Skeletal muscle cell (primary cell): ENCODE results near the gene VSTM2L.
"Not testable (repeated sequence)": the region's sequence is repeated elsewhere in the genome, so short reads cannot be mapped to it uniquely, and the experiment has no call there.

Source experiments
- DNase-seq: peaks from one replicate; pipeline ENCODE4 v3.0.0-alpha.2; 2010; ENCODE audit warnings: low read depth
- H3K4me3 ChIP-seq: 2 replicates; pipeline ENCODE4 v1.5.1; 2011; ENCODE audit warnings: low read depth, mild to moderate bottlenecking, control low read depth, low read length, moderate library complexity

VSTM2L gene

DNA sequence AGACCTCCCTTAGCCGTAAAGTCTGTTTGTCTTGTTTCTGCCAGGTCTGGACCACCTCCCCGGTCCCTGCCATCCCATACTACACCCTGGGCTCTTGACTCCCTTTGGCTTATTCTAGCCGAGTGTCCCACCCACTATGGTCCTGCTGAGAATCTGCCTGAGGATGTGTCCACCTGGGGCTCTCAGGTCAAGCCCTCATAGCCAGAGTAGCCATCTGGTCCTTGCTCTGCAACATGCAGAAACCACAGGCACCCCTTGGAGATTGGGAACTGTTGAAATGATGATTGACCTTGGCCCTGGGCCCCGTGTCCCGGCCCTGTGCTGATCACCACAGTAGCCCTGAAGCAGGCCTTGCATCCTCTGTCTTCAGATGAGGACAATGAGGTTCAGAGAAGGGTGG, 44.0 kb downstream of the VSTM2L start:
- H3K4me3 ChIP-seq: no peak overlapping the region
- DNase-seq: no peak

DNA sequence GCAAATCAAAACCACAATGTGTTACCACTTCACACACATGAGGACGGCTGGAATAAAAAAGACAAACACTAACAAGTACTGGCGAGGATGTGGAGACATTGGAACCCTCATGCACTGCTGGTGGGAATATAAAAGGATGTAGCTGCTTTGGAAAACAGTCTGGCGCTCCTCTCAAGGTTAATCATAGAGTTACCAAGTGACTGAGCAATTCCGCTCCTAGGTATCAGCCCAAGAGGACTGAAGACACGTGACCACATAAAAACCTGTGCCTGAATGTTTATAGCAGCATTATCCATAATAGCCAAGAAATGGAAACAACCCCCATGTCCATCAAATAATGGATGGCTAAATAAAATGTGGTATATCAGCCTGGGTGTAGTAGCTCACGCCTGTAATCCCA, 45.0 kb downstream of the VSTM2L start:
- no peak overlapping the region for H3K4me3 ChIP-seq
- DNase-seq: no peak

DNA sequence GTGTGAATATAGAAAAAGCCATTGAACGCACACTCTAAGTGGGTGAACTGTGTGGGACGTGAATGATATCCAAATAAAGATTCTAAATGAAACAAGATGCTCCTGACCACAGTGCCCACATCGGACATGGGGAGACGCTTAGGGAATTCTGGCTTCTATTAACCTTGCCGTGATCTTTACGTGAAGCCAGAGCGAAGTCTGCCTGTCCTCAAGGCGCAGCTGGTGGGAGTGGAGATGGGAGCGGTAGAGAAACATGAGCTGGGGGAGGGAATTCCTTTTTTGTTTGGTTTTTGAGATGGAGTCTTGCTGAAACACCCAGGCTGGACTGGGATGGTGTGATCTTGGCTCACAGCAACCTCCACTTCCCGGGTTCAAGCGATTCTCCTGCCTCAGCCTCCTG, 46.0 kb downstream of the VSTM2L start:
- H3K4me3 ChIP-seq: no peak overlapping the region
- no peak for DNase-seq

DNA sequence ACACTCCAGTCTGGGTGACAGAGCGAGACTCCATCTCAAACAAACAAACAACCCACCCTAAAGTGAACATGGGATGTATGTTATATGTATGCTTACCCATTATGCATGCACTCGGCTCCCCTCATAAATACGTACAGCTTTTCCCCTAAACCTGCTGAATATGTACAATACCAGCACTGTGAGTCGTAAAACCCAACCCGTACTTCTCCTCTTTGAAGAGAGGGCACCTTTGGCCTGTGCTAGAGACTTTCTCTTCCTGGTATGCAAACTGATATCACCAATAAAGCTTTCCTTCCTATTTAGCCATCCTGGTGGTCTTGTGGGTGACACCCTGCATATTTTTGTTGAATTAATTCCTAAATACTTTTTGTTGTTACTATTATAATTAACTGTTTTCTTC, 51.3 kb downstream of the VSTM2L start:
- H3K4me3 ChIP-seq: no peak overlapping the region

DNA sequence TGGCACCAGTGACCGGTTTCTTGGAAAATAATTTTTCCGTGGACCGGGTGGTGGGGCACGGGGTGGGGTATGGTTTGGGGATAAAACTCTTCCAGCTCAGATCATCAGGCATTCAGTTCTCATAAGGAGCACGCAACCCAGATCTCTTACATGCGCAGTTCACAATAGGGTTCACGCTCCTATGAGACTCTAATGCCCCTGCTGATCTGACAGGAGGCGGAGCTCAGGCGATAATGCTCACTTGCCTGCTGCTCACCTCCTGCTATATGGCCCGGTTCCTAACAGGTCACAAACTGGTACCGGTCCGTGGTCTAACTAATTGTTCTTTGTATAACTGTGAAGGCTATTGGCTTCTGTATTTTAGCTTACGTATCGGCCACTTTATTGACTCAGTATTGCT, 51.7 kb downstream of the VSTM2L start:
- DNase-seq: no peak

More for the DNA sequence above, 51.3 kb downstream of the VSTM2L start:
- DNase-seq: no peak

DNA sequence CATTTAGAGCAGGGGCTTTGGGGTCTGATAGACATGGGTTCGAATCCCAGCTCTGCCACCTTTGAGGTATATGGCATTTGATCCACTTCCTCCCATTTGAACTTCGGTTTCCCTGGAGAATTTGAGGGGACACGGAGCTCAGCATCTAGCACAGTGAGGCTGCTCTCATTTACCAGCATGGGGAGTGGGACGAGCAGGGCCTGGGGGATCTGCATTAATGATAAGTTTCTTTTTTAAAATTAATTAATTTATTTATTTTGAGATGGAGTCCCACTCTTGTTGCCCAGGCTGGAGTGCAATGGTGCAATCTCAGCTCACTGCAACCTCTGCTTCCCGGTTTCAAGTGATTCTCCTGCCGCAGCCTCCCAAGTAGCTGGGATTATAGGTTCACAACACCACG, 52.6 kb downstream of the VSTM2L start:
- no peak for DNase-seq
- H3K4me3 ChIP-seq: no peak overlapping the region

More for the DNA sequence above, 51.7 kb downstream of the VSTM2L start:
- no peak overlapping the region for H3K4me3 ChIP-seq

DNA sequence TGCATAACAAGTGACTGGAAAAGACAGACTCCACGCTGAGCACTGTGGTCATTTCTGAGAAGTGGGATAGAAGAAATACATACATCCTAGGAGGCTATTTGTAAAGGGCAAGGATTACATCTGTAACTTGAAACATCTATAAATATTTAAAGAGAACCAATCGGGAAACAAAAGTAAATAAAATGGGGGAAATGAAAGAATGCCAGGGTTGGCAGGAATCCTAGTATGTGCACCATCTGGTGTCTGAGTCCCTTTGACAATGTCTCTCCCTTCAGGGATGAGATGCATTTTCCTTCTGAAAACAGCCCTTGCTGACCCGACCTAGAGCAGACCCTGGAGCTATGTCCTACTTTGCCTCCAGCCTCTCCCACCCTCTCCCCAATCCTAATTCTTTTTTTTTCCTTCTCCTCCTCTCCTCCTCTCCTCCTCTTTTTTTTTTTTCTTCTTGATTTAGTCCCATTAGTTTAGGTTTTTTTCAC, 53.2 kb downstream of the VSTM2L start:
- no peak overlapping the region for H3K4me3 ChIP-seq
- DNase-seq: no peak

DNA sequence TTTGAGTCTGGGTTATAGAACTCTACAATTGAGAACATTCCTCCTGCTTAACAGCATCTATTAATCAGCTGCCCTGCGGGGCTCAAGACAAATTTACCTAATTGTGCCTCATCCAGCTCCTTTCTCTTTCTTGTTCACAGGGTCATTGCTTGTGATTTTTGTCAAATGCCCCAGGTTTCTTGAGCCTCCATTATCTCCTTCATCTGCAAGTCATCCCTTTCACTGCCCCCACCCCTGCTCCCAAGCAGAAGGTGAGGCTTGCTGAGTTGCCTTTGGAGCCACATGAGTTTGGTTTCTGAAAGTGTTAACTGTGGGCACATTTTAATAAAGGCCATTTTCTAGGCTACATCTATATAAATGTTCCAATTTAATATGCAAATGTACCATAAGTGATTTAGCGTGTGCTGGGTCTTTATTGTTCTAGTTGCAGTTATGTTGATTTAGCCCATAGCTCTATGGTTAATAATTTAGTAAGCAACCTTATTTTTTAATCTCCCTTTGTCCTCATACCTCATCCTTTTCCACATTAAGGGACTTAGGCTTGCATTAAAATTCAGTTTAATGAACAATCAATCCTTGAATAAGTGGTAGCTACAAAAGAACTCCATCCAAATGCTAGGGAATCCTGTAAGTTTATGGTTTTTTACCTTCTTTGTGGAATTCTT, 56.1 kb downstream of the VSTM2L start:
- no peak for DNase-seq
- H3K4me3 ChIP-seq: no peak overlapping the region

DNA sequence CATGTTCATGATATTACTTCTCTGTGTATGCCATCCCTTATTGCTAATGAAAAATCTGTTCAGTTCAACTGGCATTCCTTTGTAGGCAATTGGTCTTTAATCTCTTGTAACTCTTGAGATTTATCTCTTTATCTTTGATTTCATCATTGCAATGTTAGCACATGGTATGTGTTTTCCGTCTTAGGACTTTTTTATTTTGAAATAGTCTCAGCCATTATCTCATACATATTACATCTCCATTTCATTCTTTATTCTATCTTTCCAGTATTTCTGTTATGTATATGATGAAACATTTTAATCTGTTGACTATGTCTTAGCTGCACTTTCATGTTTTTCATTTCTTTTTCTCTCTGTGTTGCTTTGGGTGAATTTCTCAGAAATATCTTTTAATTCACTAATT, 58.1 kb downstream of the VSTM2L start:
- no peak for DNase-seq

DNA sequence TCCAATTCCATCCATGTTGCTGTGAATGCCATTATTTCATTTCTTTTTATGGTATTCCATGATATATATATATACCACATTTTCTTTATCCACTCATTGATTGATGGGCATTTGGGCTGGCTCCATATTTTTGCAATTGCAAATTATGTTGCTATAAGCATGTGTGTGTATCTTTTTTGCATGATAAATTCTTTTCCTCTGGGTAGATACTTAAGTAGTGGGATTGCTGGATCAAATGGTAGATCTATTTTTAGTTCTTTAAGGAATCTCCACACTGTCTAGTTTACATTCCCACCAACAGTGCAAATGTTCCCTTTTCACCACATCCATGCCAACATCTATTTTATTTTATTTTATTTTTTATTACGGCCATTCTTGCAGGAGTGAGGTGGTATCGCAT, 60.6 kb downstream of the VSTM2L start:
- not testable (repeated sequence) for H3K4me3 ChIP-seq

More for the DNA sequence above, 58.1 kb downstream of the VSTM2L start:
- no peak overlapping the region for H3K4me3 ChIP-seq

DNA sequence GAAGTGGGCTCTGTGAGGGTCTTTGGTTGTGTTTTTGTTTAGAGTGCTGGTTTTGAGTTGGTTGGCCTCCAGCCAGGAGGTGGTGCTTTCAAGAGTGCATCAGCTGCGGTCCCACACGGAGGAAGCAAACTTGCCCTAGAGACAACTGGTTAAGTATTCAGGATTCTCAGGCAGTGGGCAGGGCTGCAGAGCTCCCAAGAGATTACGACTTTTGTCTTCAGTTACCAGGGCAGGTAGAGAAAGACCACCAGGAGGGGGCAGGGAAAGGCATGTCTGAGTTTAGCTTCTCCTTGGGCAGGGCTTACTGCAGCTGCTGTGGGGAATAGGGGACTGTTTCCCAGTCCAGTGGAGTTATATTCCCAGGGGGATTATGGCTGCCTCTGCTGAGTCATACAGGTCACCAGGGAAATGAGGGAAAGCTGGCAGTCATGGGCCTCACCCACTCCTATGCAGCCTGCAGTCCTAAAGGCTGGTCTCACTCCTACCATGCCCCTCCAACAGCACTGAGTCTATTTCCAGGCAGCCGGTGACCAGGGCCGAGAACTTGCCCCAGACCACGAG, 66.0 kb downstream of the VSTM2L start:
- no peak overlapping the region for H3K4me3 ChIP-seq
- DNase-seq: no peak

More for the DNA sequence above, 60.6 kb downstream of the VSTM2L start:
- DNase-seq: not testable (repeated sequence)

DNA sequence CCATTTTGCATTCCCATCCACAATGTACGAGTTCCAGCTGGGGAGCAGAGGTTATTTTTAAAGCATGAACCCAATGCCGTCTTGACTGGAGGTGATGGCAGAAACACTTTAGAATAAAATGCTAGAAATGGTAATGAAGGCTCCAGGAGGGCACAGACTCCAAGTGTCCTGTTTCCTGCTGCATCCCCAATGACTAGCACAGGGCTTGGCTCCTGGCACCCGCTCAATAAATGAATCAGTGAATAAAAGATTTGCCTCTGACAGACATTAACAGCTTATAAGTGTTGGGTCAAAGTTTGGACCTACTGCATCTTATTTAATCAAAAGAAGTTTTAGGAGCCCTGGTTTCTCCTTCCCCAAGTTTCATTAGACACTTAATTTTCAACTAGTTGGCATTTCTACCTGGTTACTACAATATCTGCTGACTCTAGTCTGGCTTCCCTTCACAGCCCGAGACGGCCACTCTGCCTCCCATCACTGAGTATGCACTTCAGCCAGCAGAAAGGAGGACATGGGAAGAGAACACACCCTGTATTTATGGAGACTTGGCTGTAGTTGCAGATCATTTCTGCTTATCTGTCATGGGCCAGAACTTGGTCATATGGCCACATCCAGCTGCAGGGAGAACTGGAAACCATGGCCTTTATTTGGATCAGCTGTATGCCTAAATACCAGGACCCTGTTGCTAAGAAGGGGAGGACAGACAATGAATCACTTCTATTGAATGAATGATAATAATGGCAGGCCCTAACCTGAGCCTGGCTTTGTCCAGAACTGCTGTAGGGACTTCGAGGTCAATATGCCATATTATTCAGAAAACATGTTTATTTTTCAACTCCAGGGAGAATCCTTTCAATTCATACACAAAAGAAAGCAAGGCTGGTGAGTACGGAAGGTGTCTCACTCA, 67.3 kb downstream of the VSTM2L start:
- H3K4me3 ChIP-seq: no peak overlapping the region
- no peak for DNase-seq

DNA sequence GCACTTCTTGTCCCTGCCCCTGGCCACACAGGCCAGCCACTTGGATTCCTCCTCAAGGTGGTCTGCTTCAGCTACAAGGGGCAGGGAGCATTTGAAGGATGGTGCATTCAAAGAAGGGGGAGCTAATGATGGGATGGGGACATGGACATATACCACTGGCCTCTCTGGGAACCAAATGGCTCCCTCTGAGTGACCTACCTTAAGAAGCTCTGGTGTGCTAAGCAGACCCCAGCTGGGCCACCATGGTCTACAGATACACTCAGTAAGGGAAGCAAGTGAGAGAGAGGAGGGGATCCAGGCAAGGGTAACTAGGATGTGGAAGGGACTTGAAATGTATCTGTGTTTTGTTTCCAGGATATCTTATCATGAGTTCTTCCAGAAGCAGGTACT, 67.9 kb downstream of the VSTM2L start:
- DNase-seq: no peak

DNA sequence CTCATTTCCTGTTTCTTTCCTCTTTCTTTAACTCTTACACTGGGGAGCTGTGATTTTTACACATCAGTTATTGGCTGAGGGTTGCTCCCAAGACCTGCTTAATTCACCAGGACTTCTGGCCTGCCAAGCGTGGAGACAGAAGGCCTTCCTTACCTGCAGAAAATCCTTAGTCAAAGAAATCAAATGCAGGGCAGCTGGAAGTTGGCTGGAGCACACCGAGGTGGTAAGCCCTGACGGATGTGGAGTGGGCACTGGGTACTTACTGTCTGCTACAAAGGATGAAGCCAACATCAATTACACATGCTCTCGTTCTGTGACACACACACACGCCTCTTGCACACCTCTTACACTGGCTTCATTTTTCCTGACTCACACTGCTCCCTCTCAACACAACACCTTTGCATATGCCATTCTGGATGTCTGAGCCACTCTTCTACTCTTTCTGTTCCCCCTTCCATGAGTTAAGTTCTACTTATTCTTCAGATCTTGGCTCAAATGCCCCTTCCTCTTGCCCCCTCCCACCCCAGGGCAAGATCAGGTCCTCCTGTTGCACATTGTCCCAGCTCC, 68.7 kb downstream of the VSTM2L start:
- no peak for DNase-seq
- H3K4me3 ChIP-seq: no peak overlapping the region

More for the DNA sequence above, 67.9 kb downstream of the VSTM2L start:
- no peak overlapping the region for H3K4me3 ChIP-seq

DNA sequence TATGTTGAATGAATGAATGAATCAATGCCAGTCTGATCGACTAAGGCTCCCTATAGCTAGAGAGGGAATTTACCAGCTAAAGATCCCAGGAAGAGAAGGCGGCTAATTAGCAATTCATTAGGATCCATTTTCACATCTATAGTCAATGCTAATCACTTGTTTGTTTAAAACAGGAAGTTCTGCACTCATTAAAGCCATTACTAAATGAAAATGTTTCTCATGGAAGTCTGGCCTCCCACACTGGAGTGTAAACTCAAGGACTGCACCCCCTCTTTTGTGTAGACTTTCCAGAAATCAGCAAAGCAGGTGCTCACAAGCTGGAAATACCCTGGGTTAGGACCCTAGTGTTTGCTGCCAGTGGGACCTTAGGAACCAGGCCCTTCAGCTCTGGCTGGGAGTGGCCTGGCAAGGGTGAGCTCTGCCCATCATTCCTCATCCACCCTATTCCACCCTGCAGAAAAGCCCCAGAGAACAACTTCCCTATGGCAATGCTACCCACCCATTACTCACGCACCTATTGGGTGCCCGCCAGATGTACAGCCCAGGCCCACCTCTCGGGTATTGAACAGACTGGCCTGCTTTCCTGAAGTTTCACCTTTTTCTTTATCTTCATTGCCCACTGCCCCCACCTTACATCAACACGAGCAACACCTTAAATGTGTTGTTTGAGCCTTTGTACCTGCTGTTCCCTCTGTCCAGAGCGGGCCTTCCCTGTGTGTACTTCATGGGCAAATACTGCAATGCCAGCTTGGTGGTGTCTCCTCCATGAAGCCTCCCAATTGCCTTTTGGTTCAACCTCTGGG, 69.5 kb downstream of the VSTM2L start:
- DNase-seq: no peak
- H3K4me3 ChIP-seq: no peak overlapping the region

DNA sequence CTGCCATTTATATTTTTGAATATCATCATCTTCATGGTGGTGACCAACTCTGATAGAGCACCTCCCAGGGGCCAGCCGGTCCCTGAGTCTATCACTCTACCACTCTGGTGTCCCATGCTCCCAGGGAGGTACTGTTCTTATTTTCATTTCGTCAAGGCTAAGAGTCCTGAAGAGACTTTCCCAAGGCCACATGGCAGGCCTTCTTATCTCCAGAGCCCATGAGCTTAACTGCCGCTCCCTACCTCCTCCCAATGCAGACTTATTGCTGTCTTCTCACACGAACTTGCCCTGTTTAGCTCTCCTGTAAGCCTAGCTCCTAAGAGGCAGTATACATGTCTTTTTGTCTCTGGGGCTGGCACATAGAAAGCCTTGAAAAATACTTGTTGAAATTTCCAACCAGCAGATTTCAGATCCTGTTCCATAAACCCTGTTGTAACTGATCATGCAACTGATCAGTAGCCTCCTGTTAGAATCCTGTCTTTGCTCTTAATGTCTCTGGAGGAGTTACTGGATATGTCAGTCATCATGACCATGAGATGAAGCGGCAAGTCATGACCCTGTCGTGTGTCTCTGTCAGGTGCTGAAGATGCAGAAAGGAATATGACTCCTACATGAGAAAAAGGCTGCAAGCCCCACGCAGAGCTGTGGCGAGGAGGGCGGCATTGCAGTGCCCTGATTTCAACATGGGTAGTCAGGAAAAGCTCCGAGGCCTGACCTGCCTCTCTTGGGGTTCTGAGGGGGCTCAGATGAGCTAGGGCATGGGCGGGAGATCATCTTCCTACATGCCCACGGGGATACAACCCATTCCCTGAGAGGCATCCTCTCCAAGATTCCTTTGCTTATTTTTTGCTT, 70.4 kb downstream of the VSTM2L start:
- H3K4me3 ChIP-seq: no peak overlapping the region
- no peak for DNase-seq

DNA sequence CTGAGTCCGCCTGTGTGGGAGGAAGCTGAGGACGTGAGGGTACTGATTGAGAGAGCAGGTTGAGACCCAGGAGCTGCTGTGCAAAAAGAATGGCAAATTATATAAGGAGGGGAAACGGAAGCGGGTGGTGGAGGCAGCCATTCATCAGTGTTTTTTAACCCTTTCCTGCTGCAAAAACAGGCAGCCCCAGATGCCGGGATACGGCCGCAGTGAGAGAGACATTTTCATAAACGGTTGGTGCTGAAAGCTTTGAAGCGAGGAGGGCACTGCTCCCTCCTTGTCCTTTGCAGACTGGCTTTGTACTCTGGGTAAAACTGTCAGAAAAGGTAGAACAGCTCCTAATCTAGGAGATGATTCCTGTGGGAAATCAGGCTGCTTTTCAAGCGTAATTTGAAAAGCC, 74.0 kb downstream of the VSTM2L start:
- no peak overlapping the region for H3K4me3 ChIP-seq
- DNase-seq: no peak

DNA sequence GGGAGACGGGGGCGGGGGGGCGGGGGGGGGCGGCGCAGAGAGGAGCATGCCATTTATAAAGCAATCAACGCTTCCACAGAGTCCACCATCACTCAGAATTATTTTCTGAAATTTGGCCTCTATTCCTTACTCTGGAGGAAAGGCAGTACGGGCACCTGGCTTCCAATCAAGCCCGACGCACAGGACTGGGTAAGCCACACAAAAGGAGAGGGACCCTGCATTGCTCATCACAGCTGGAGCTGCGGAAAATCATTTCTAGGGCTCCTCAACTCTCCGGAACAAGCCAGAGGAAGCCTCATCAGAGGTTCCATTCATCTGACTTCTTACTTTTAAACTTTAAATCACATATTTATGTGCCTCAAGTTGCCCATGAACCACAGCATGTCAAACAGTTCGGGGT, 74.4 kb downstream of the VSTM2L start:
- DNase-seq: no peak
- H3K4me3 ChIP-seq: no peak overlapping the region
